KBM-7 (cell line): ENCODE results near the gene STIMATE.

ENCODE experiments used
- DNase-seq: peaks from one replicate; pipeline ENCODE4 v3.0.0-alpha.2; 2015
- in situ Hi-C: fragments of 300-500 bp; cut with MboI; formaldehyde crosslinking; loops from 2 replicates; pipeline ENCODE4 v1.14.3; 2020; ENCODE audit warnings: low sequenced_read_pairs, low pct_unique_long_range_greater_than_20kb, mixed read lengths

Gene STIMATE

DNA sequence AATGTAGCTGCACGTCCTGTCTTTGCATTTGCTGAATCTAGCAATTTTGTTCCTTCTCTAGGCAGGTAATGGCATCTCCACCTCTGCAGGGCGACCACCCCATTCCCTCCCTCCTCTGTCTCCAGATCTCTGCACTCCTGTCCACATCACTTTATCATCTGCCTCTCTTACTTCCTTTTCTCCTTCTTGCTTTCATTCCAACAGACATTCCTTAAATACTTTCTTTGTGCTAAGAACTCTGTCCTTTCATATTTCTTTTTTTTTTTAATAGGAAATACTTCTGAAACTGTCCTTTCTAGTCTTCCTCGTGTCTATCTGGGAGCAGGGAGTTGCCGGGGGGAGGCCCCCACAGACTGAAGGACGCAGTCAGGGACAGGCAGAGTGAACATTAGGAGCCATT is 95.5 kb downstream of the STIMATE start:
- in situ Hi-C loops: no loop called here
- no peak for DNase-seq

GRCh38 chr3:52800079-52800478 is 97.3 kb downstream of the STIMATE start:
- in situ Hi-C loops: no loop called here
- DNase-seq: no peak

DNA sequence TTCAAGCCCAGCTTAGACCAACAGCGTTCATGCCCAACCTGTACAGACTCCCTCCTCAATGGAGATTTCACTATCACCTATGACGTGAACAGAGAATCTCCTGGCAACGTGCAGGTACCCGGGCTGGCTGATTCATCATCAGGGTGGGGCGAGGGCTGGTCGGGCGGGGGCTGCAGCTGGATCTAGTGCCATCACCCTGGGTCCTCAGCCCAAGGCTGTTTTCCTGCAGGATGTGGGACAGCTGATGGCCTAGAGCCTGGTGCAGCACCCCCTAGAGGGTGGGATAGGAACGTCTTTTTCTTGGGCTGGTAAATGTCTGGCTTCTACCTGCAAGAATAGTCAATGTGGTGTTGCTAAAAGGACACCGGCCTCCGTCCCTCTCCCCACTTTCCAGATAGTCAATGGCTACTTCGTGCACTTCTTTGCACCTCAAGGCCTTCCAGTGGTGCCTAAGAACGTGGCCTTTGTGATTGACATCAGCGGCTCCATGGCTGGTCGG is 98.3 kb downstream of the STIMATE start:
- in situ Hi-C loops: no loop called here
- peak; percentile 32 for DNase-seq

DNA sequence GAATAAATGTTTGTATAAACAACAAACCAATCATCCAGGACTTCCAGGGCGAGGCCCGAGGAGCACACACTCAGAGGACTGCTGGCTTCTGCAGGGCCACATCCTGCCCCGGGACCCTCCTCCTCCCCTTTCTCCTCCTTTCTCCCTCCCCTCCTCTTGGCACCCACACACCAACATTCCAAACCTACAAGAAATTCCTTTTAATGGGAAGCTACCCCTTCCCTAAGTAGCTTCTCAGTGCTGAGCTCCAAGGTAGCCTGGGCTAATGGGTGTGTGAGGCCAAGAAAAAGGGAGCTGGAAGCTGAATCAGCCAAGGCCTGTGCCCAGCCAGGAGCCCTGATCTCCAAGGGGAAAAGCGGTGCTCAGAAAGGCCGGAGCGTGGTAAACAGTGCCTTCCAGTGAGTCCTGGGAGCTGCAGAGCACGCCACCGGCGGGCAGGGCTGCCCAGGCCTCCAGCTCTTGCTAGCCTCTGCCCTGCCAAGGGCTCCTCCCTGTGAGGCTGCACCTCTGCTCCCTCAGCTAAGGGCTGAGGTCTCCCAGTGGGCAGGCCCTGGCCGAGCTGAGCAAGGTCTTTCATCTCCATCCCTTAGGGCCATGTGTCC is 98.9 kb downstream of the STIMATE start:
- in situ Hi-C loops: no loop called here
- DNase-seq: no peak

DNA sequence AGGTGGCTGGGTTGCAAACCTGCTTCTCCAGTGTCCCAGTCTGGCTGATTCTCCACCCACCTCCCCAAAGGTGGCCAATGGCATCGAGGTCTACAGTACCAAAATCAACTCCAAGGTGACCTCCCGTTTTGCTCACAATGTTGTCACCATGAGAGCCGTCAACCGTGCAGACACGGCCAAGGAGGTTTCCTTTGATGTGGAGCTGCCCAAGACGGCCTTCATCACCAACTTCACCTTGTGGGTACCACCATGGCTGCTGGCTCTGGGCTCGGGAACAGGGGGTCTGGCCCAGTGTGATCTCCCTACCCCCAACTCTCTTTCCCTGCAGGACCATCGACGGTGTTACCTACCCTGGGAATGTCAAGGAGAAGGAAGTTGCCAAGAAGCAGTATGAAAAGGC is 100.9 kb downstream of the STIMATE start:
- in situ Hi-C loops: no loop called here
- no peak for DNase-seq

DNA sequence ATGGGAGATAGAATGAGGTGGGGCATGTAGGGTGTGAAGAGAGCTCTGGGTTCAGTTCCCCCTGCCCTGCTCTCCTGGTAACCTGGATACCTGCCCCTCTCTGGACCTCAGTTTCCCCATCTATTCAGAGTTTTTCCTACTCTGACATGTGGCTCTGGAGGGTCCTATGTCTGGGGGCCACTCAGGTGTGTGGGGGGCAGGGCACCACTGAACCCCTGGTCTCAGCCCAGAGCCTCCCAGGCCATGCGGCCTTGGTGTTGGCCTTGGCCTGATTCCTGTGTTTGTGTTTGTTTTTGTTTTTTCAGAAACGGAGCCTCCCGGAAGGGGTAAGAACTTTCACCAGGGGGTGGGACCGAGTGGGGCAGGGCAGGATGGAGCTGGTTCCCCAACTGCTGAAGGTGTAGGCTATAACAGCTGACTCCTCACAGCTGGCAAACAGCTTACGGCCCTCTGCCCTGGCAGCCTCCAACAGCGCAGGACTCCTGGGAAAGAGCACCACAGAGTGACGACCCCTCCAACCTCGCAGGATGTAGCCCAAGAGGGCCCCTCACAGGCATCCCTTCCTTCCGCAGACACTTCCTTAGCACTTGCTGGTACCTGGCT is 101.9 kb downstream of the STIMATE start:
- DNase-seq: no peak
- in situ Hi-C loops: no loop called here

DNA sequence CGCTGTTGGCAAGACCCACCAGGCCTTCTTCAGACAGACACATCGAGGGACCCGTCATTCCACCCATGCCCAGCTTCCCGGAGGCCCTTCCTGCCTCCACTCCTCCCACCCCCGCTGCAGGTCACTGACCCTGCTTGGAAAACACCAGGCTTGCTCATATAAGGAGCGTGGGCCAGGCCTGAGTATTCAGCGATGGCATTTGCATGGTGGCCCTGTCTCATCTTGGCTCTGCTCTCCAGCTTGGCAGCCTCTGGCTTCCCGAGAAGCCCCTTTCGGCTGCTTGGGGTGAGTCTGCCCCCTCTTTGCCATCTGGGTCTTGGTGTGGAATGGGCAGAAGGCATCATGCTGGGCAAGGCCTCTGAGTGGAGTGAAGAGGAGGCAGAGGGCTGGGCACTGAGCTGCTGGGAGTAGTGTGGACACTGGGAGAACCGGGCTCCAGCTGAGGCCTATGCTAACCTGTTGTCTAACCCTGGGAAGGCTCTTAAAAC is 102.7 kb downstream of the STIMATE start, which contains the start of gene ITIH3:
Gene ITIH3 (plus strand): TSS at position 185 of the 488 bp plus-strand sequence. CDS start 8 bp downstream, at position 193.
- DNase-seq: no peak
- in situ Hi-C loops: no loop called here

DNA sequence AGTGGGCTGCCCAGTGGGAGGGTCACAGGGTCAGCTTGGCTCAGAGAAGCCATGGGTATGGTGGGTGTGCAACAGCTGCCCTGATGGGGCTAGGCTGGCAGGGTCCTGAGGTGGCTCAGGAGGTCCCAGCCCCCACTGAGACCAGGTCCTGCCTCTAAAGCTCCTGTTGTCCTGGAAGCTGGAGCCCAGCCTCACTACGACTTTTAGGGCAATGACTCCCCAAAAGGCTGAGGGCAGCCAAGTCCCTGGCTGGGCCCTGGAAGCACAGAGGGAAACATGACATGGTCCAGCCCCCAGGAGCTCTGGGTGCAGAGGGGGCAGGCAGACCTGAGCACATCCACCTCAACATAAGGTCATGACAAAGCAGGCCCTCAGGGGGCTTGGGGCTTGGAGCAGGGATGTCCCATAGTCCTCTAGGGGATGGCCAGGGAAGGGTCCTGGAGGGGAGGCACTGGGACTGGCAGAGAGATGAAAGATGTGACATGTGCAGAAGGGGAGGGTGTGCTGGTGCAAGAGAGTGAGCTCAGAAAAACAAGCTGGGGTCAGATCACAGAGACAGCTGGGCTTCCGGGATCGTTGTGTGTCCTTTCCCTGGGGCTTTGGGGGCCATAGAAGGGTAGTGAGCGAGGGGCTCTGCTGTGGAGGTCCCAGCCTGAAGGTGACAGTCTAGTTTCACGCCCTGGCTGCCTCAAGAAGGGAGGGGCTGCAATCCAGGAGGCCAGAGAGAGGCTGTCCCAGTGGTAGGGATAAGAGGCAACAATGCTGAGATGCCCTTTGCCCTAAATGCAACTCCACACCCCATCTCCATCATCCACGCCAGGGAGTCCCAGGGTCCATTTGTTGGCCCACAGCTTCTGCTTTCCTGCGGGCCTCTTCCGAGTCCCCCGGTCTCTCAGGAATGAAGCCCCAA is 103.4 kb downstream of the STIMATE start:
- in situ Hi-C loops: no loop called here
- DNase-seq: no peak

DNA sequence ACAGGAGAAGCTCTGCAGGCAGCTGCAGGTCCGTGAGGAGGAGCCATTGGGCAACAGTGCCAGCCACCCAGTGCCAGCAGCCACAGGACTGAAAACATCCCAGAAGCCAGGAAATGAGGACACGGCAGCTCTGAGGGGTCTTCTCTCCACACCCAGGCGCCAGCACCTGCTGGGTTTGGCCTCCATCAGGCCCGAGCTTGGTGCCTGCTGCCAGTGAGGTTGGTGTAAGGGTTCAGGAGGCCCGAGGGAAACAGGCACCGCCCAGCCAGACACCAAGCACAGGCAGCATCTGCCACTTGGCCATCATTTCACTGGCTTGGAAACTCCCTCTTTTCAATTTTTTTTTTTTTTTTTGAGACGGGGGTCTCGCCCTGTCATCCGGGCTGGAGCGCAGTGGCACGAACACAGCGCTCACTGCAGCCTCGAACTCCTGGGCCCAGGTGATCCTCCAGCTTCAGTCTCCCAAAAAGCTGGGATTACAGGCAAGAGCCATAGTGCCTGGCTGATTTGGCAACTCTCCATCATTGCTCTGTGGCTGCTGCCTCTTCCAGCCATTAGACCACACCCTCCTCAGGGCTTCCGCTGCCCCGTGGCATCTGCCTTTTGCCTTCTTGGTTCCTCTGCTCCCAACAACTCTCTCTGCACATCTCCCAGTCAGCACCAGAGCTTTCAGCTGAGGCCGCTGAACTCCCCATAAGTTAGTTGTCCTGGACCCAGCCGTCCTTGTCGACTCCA is 104.2 kb downstream of the STIMATE start:
- in situ Hi-C loops: no loop called here
- no peak for DNase-seq

GRCh38 chr3:52792413-52792812 is 104.9 kb downstream of the STIMATE start:
- in situ Hi-C loops: no loop called here
- no peak for DNase-seq

- no peak for DNase-seq
- in situ Hi-C loops: no loop called here
These were observed 105.4 kb downstream of the STIMATE start for GRCh38 chr3:52791928-52792327.

- in situ Hi-C loops: no loop called here
- no peak for DNase-seq
These were observed 106.0 kb downstream of the STIMATE start for GRCh38 chr3:52791366-52791765.

GRCh38 chr3:52790741-52791140 is 106.6 kb downstream of the STIMATE start:
- no peak for DNase-seq
- in situ Hi-C loops: no loop called here

GRCh38 chr3:52790337-52790736 is 107.0 kb downstream of the STIMATE start:
- in situ Hi-C loops: no loop called here

GRCh38 chr3:52789746-52790040 is 107.7 kb downstream of the STIMATE start:
- in situ Hi-C loops: no loop called here
- no peak for DNase-seq

More at GRCh38 chr3:52790337-52790736, 107.0 kb downstream of the STIMATE start:
- no peak for DNase-seq

DNA sequence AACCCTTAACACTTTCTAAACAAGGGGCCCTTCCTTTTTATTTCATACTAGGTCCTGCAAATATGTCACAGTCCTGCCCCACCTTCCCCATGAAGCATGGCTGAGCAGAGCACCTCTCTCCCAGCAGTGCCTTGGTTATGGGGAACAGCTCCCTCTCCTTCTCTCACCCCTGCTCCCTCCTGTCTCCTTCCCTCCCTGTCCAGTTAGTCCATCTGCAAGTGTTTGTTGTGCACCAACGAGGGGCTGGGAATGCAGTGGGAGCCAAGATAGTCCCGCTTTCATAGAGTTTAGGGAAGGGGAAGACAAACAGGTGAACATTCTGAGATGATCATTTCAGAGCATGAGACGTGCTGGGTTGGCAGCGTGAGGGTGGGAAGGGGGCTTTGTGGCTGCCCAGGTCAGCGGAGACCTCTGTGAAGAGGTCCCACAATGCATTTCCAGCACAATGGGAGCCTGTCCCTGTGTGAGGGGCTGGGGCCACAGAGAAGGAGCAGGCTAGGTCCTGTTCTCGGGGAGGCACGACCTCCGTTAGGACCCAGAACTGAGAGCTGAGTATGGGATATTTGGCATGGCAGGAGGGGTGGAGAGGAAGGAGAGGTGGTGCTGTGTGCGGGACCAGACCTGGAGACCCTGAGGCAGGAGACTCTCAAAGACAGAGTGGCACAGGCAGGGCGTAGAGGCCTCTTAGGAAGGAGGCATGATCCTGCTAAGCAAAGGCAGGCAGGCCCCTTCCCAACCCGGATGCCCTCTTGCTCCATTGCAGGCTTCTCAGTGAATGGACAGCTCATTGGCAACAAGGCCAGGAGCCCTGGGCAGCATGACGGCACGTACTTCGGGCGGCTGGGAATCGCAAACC is 108.2 kb downstream of the STIMATE start:
- no peak for DNase-seq
- in situ Hi-C loops: no loop called here

DNA sequence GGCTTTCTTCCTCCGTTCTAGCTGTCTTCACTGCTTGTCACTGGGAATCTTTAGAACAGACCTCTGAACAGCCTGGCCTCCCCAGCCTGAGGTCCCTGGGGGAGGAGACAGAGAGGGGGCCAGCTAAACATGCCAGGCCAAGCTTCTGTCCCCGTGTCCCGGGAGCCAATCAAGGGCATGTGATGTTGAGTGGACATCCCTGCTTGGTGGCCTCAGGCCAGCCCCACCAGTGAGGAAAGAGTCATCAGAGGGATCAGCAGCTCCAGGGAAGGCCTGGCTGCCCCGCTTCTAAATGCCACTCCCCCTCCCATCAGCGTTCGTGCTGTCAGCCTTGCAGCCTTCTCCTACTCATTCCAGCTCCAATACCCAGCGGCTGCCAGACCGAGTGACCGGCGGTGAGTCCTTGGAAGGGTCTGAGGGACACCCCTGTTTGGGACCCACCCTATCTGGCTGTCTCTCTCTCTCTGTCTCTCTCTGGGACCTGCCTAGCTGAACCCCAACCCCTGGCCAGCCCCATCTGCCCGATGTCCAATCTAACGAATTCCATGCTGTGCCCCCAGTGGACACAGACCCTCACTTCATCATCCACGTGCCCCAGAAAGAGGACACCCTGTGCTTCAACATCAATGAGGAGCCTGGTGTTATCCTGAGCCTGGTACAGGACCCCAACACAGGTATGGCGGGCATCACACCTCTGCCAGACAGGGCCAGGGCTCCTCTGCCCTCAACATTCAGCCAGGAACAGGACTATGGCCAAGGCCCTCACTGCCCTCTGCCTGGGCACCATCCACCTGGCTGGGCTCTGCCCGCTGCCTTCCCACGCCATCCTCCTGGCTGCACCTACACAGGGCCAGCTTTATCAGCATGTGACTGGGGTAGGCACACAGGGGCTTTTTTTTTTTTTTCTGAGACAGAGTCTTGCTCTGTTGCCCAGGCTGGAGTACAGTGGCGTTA is 109.4 kb downstream of the STIMATE start:
- DNase-seq: no peak
- in situ Hi-C loops: no loop called here
